Measurements from ENCODE around the gene HMCN2.
"Not testable (repeated sequence)": the region's sequence is repeated elsewhere in the genome, so short reads cannot be mapped to it uniquely, and the experiment has no call there.

HMCN2 gene

GRCh38 chr9:130400870-130401269 is 135.3 kb downstream of the HMCN2 start:
- H3K9ac ChIP-seq (ENCODE audit: low read length), result no peak overlapping the region
- H4K20me1 ChIP-seq (ENCODE audit: insufficient read depth, low read length), result no peaks in the 10 kb centered on the region
- H3K4me3 ChIP-seq (ENCODE audit: low read length), result no peak overlapping the region
- no peaks in the 10 kb centered on the region for H3K79me2 ChIP-seq (ENCODE audit: low read length)
- no peaks in the 10 kb centered on the region for H3K36me3 ChIP-seq (replicated peaks; ENCODE audit: low read depth, low read length)
- TF ChIP-seq CTCF (IDR thresholded peaks at IDR 0.05; ENCODE audit: low read depth, low read length) (no peak), EZH2phosphoT487 (IDR thresholded peaks at IDR 0.05; ENCODE audit: low read depth) (no peak)
- no peak overlapping the region for H2AFZ ChIP-seq (ENCODE audit: low read depth, low read length)
- H3K4me2 ChIP-seq (ENCODE audit: low read length), result no peak overlapping the region
- H3K27ac ChIP-seq (ENCODE audit: low read length), result no peak overlapping the region
- H3K9me3 ChIP-seq (ENCODE audit: insufficient read depth, low read length), result no peaks in the 10 kb centered on the region
- H3K4me1 ChIP-seq (ENCODE audit: low read length), result no peaks in the 10 kb centered on the region
- no peaks in the 10 kb centered on the region for H3K27me3 ChIP-seq (ENCODE audit: low read depth, low read length)

- H3K9ac ChIP-seq (ENCODE audit: low read length); H4K20me1 ChIP-seq (ENCODE audit: insufficient read depth, low read length); H3K27me3 ChIP-seq (ENCODE audit: low read depth, low read length); H3K36me3 ChIP-seq (replicated peaks; ENCODE audit: low read depth, low read length); H3K9me3 ChIP-seq (ENCODE audit: insufficient read depth, low read length); H3K79me2 ChIP-seq (ENCODE audit: low read length); H3K4me2 ChIP-seq (ENCODE audit: low read length); H3K4me3 ChIP-seq (ENCODE audit: low read length); H3K27ac ChIP-seq (ENCODE audit: low read length); H2AFZ ChIP-seq (ENCODE audit: low read depth, low read length); H3K4me1 ChIP-seq (ENCODE audit: low read length): not testable (repeated sequence)
Measured at GRCh38 chr9:130401742-130402141, 136.2 kb downstream of the HMCN2 start.

- TF ChIP-seq CTCF (IDR thresholded peaks at IDR 0.05; ENCODE audit: low read depth, low read length) (no peak), EZH2phosphoT487 (IDR thresholded peaks at IDR 0.05; ENCODE audit: low read depth) (no peak)
- no peaks in the 10 kb centered on the region for H3K36me3 ChIP-seq (replicated peaks; ENCODE audit: low read depth, low read length)
- no peaks in the 10 kb centered on the region for H3K79me2 ChIP-seq (ENCODE audit: low read length)
- no peaks in the 10 kb centered on the region for H3K9me3 ChIP-seq (ENCODE audit: insufficient read depth, low read length)
- no peak overlapping the region for H3K27ac ChIP-seq (ENCODE audit: low read length)
- H2AFZ ChIP-seq (ENCODE audit: low read depth, low read length), result no peak overlapping the region
- no peak overlapping the region for H3K9ac ChIP-seq (ENCODE audit: low read length)
- H4K20me1 ChIP-seq (ENCODE audit: insufficient read depth, low read length), result no peaks in the 10 kb centered on the region
- H3K4me1 ChIP-seq (ENCODE audit: low read length), result no peaks in the 10 kb centered on the region
- H3K4me3 ChIP-seq (ENCODE audit: low read length), result no peak overlapping the region
- H3K4me2 ChIP-seq (ENCODE audit: low read length), result no peak overlapping the region
- no peaks in the 10 kb centered on the region for H3K27me3 ChIP-seq (ENCODE audit: low read depth, low read length)
Measured at GRCh38 chr9:130402243-130402642, 136.7 kb downstream of the HMCN2 start.

- Histone ChIP-seq H3K4me3 (ENCODE audit: low read length) (no peak overlapping the region), H4K20me1 (ENCODE audit: insufficient read depth, low read length) (no peaks in the 10 kb centered on the region), H3K27ac (ENCODE audit: low read length) (no peak overlapping the region), H3K4me2 (ENCODE audit: low read length) (no peak overlapping the region), H3K36me3 (replicated peaks; ENCODE audit: low read depth, low read length) (no peaks in the 10 kb centered on the region), H2AFZ (ENCODE audit: low read depth, low read length) (no peak overlapping the region), H3K79me2 (ENCODE audit: low read length) (no peaks in the 10 kb centered on the region), H3K27me3 (ENCODE audit: low read depth, low read length) (no peaks in the 10 kb centered on the region), H3K9ac (ENCODE audit: low read length) (no peak overlapping the region), H3K9me3 (ENCODE audit: insufficient read depth, low read length) (no peaks in the 10 kb centered on the region), H3K4me1 (ENCODE audit: low read length) (no peaks in the 10 kb centered on the region)
- TF ChIP-seq EZH2phosphoT487 (IDR thresholded peaks at IDR 0.05; ENCODE audit: low read depth), result no peak
- TF ChIP-seq CTCF (IDR thresholded peaks at IDR 0.05; ENCODE audit: low read depth, low read length), result no peak
Measured at GRCh38 chr9:130402645-130403440, 137.3 kb downstream of the HMCN2 start.

Data from OCI-LY3 (cell line).